Right renal pelvis (tissue), 4 donors: ENCODE measurements around the gene GOLM1. TPM values are rescaled to one million over a fixed set of nuclear protein-coding genes. Genes with fewer than 3 reads are reported as not detected.

Source experiments
- DNase-seq, 4 donors: peaks; one replicate each; pipeline ENCODE4 v3.0.0-alpha.2; 2013; ENCODE audit warnings: low read depth in 4 of 4, low spot score in 3 of 4, missing footprints in 1 of 4
- polyA plus RNA-seq, 4 donors: library from polyadenylated mRNA; unstranded; fragments of 120-200 nt; gene quantifications; one replicate each; pipeline ENCODE4 v1.2.1, GENCODE V29; 2013; ENCODE audit not compliant: insufficient read length in 4 of 4

The GOLM1 gene
- polyA plus RNA-seq, 4 donors = 162 to 179 (median 167) TPM

- DNase-seq = peak in 1 of 4 donors; percentile 24
Measured at GRCh38 chr9:86093788-86094555, 5.4 kb downstream of the GOLM1 start.

- DNase-seq = no peak
Measured at GRCh38 chr9:86091477-86091876, 7.9 kb downstream of the GOLM1 start.

GRCh38 chr9:86082870-86083269 lies 16.5 kb downstream of the GOLM1 start:
- DNase-seq = no peak

GRCh38 chr9:86079865-86080469 lies 19.4 kb downstream of the GOLM1 start:
- peak in 2 of 4 donors; percentile 60 to 67 for DNase-seq

GRCh38 chr9:86079421-86079831 lies 19.9 kb downstream of the GOLM1 start:
- DNase-seq = peak in 2 of 4 donors; percentile 19 to 20

- DNase-seq = no peak
Measured at GRCh38 chr9:86078731-86079130, 20.6 kb downstream of the GOLM1 start.

GRCh38 chr9:86077276-86077675 lies 22.1 kb downstream of the GOLM1 start:
- DNase-seq = no peak

- DNase-seq = no peak
Measured at GRCh38 chr9:86075132-86076109, 23.9 kb downstream of the GOLM1 start.

GRCh38 chr9:86073839-86074238 lies 25.5 kb downstream of the GOLM1 start:
- DNase-seq = no peak

GRCh38 chr9:86072394-86072877 lies 26.9 kb downstream of the GOLM1 start:
- DNase-seq = no peak

- no peak for DNase-seq
Measured at GRCh38 chr9:86069206-86069869, 30.0 kb downstream of the GOLM1 start.

GRCh38 chr9:86064220-86064619 lies 35.1 kb downstream of the GOLM1 start:
- no peak for DNase-seq

- no peak for DNase-seq
Measured at GRCh38 chr9:86062845-86063693, 36.3 kb downstream of the GOLM1 start.

- no peak for DNase-seq
Measured at GRCh38 chr9:86061972-86062739, 37.2 kb downstream of the GOLM1 start.

GRCh38 chr9:86057491-86057890 lies 41.9 kb downstream of the GOLM1 start:
- DNase-seq = no peak

GRCh38 chr9:86054695-86055094 lies 44.7 kb downstream of the GOLM1 start:
- DNase-seq = no peak

- no peak for DNase-seq
Measured at GRCh38 chr9:86052556-86053468, 46.5 kb downstream of the GOLM1 start.
